CD4-positive, alpha-beta T cell (primary cell): ENCODE data around the gene CRHBP. TPM values are rescaled to one million over a fixed set of nuclear protein-coding genes. Genes with fewer than 3 reads are reported as not detected.

Experiments
- ATAC-seq: fragments of 200-7000 bp; cut with Tn5 transposase; one replicate; pipeline ENCODE4 v1.10.0; 2022; ENCODE audit warnings: mild to moderate bottlenecking; ENCODE audit not compliant: poor library complexity
- CTCF ChIA-PET: fragments of 350-600 bp; sonication (Branson Sonifier 250); formaldehyde crosslinking; loops from one replicate; lab custom pipeline; 2021; ENCODE audit warnings: antibody characterized with exemption, inconsistent platforms; lab: Charles Lee
- POLR2A ChIA-PET: fragments of 350-600 bp; sonication (Branson Sonifier 250); formaldehyde crosslinking; loops from one replicate; lab custom pipeline; 2021; ENCODE audit warnings: antibody characterized with exemption, inconsistent platforms; lab: Charles Lee
- DNase-seq, 14 experiments: peaks; one replicate each; pipeline ENCODE4 v3.0.0-alpha.2; 2013 to 2020; ENCODE audit warnings: mixed read lengths in 2 of 14
- H3K27ac ChIP-seq, 2 donors: one replicate each; pipeline versions ENCODE4 v1.5.1 to v1.7.0; 2013; ENCODE audit warnings: low read length in 2 of 2, low read depth in 1 of 2, mild to moderate bottlenecking in 1 of 2
- H3K27me3 ChIP-seq, 2 experiments: 1 replicate in 1 of 2; 2 replicates in 1 of 2; pipeline versions ENCODE4 v1.6.1 to v1.7.0; 2013; ENCODE audit warnings: low read length in 2 of 2, control low read depth in 1 of 2, mild to moderate bottlenecking in 1 of 2, moderate library complexity in 1 of 2; ENCODE audit not compliant: insufficient read depth in 2 of 2, control insufficient read depth in 1 of 2
- H3K36me3 ChIP-seq: one replicate; pipeline ENCODE4 v1.6.1; 2013; ENCODE audit warnings: low read length, control low read depth; ENCODE audit not compliant: insufficient read depth
- H3K4me1 ChIP-seq: one replicate; pipeline ENCODE4 v1.6.1; 2013; ENCODE audit warnings: low read length, control low read depth; ENCODE audit not compliant: insufficient read depth
- H3K4me3 ChIP-seq: one replicate; pipeline ENCODE4 v1.5.1; 2013; ENCODE audit warnings: mild to moderate bottlenecking, low read length, moderate library complexity
- H3K9me3 ChIP-seq, 2 experiments: 1 replicate in 1 of 2; 2 replicates in 1 of 2; pipeline versions ENCODE4 v1.6.1 to v1.7.0; 2013; ENCODE audit warnings: low read length in 2 of 2, mild to moderate bottlenecking in 2 of 2, control low read depth in 1 of 2, moderate library complexity in 1 of 2; ENCODE audit not compliant: control insufficient read depth in 1 of 2, insufficient read depth in 1 of 2
- H3K27ac Mint-ChIP-seq: one replicate; pipeline ENCODE4 v1.8.0; 2020; ENCODE audit warnings: mixed read lengths
- H3K27me3 Mint-ChIP-seq: one replicate; pipeline ENCODE4 v1.8.0; 2021; ENCODE audit warnings: mixed read lengths
- H3K36me3 Mint-ChIP-seq: one replicate; pipeline ENCODE4 v1.8.0; 2021; ENCODE audit warnings: low read depth, mixed read lengths
- H3K4me1 Mint-ChIP-seq: one replicate; pipeline ENCODE4 v1.8.0; 2021; ENCODE audit warnings: low read depth, mixed read lengths
- H3K4me3 Mint-ChIP-seq: one replicate; pipeline ENCODE4 v1.8.0; 2020; ENCODE audit warnings: mild to moderate bottlenecking, mixed read lengths
- H3K9me3 Mint-ChIP-seq: one replicate; pipeline ENCODE4 v1.8.0; 2020; ENCODE audit warnings: mixed read lengths
- intact Hi-C, 2 experiments: fragments of 100-400 bp; cut with DNase I in 1 of 2; cut with micrococcal nuclease in 1 of 2; formaldehyde crosslinking; loops; one replicate each; pipeline versions ENCODE4 v1.15.1 to v1.9.0; 2023 to 2025; cut with DNase I, micrococcal nuclease
- total RNA-seq, 174 experiments: library from RNA in 2 of 174; stranded (reverse) in 2 of 174; gene quantifications; one replicate each; pipeline ENCODE4 v1.2.3 and lab custom pipeline; 2021 to 2026
- TF ChIP-seq, protein P1 (sequence below): fragments of 200-600 bp; IDR thresholded peaks from one replicate; pipeline ENCODE4 v1.8.0; 2022; ENCODE audit warnings: antibody characterized with exemption, mild to moderate bottlenecking

CRHBP gene
- total RNA-seq, 2 experiments from 2014 or later = not detected

DNA sequence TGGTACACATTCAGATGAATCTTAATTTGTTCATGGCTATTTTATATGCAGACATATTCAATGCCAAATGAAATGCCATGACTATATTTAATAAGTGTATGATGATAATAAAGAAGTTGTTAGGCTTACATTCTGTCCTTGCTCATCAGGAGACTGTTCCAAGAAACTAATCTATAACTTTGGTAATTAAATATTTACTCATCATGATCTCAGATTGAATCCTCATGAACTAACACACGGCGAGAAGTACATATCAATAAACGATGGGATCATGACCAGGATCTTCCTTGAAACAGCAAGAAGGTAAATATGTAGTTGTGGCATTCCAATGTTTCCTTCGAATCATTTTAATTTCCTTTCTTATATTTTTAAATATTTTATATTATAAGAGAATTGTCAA is 64.8 kb downstream of the CRHBP start:
- no peak overlapping the region for H3K4me3 ChIP-seq
- no peak overlapping the region for H3K27ac ChIP-seq
- no peaks in the 10 kb centered on the region for H3K36me3 Mint-ChIP-seq
- no peaks in the 10 kb centered on the region for H3K9me3 ChIP-seq
- no peak overlapping the region for H3K4me3 Mint-ChIP-seq
- ChIA-PET CTCF (no interaction called here), POLR2A (no interaction called here)
- DNase-seq (no peak), ATAC-seq (no peak)
- no peaks in the 10 kb centered on the region for H3K36me3 ChIP-seq
- no peaks in the 10 kb centered on the region for H3K27me3 ChIP-seq
- no peaks in the 10 kb centered on the region for H3K4me1 Mint-ChIP-seq
- H3K4me1 ChIP-seq = no peaks in the 10 kb centered on the region
- H3K27ac Mint-ChIP-seq = no peak overlapping the region
- peaks cover 58% of the 10 kb centered on the region for H3K27me3 Mint-ChIP-seq
- TF ChIP-seq, protein P1, sequence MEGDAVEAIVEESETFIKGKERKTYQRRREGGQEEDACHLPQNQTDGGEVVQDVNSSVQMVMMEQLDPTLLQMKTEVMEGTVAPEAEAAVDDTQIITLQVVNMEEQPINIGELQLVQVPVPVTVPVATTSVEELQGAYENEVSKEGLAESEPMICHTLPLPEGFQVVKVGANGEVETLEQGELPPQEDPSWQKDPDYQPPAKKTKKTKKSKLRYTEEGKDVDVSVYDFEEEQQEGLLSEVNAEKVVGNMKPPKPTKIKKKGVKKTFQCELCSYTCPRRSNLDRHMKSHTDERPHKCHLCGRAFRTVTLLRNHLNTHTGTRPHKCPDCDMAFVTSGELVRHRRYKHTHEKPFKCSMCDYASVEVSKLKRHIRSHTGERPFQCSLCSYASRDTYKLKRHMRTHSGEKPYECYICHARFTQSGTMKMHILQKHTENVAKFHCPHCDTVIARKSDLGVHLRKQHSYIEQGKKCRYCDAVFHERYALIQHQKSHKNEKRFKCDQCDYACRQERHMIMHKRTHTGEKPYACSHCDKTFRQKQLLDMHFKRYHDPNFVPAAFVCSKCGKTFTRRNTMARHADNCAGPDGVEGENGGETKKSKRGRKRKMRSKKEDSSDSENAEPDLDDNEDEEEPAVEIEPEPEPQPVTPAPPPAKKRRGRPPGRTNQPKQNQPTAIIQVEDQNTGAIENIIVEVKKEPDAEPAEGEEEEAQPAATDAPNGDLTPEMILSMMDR = no peak
- no peaks in the 10 kb centered on the region for H3K9me3 Mint-ChIP-seq
- intact Hi-C loops = loop anchor here in 1 of 2 experiments (10.0 kb wide), 1 partner anchor 413 kb away; no protein-coding TSS in a partner anchor

Other genes starting within 250 kb of the CRHBP start
- gene F2R, start 236.9 kb upstream of the CRHBP start, total RNA-seq = 1 to 10 TPM; 1.9 to 2.7 TPM
- 1 to 10 TPM; 1.7 to 2.1 TPM for gene F2RL1, start 134.0 kb upstream of the CRHBP start, total RNA-seq
- under 1 TPM; 0.22 to 0.47 TPM for gene S100Z, start 103.0 kb upstream of the CRHBP start, total RNA-seq
- gene AGGF1, start 77.4 kb downstream of the CRHBP start, total RNA-seq = 10 to 100 TPM; 15.5 to 15.7 TPM
- gene ZBED3, start 134.2 kb downstream of the CRHBP start, total RNA-seq = 1 to 10 TPM; 3.0 to 3.7 TPM